ENCODE data around the gene PASK. TPM values are rescaled to one million over a fixed set of nuclear protein-coding genes. Genes with fewer than 3 reads are reported as not detected.

The PASK gene
- total RNA-seq, 4 donors from 2014 or later = 4.1 to 8.1 (median 5.9) TPM

GRCh38 chr2:241142063-241142462 is 7.2 kb downstream of the PASK start:
- Histone ChIP-seq H3K4me3 (no peak overlapping the region), H3K27me3 (no peaks in the 10 kb centered on the region), H3K36me3 (peaks cover 0 to 38% (median 4%) of the 10 kb centered on the region in 3 donors), H3K9me3 (no peaks in the 10 kb centered on the region), H3K27ac (no peak overlapping the region), H3K4me1 (no peaks in the 10 kb centered on the region)
- TF ChIP-seq EP300 (IDR thresholded peaks at IDR 0.05) (no peak), CTCF (IDR thresholded peaks at IDR 0.05) (no peak), POLR2A (IDR thresholded peaks at IDR 0.05) (no peak)
- DNase-seq (ENCODE audit: low spot score in 2 of 2) = no peak
- 93% methylated on average over 6 of the region's 6 CpGs for WGBS, 2 donors

- no peak for TF ChIP-seq CTCF (IDR thresholded peaks at IDR 0.05)
- TF ChIP-seq EP300 (IDR thresholded peaks at IDR 0.05) = no peak
- TF ChIP-seq POLR2A (IDR thresholded peaks at IDR 0.05) = no peak
- Histone ChIP-seq H3K4me1 (no peaks in the 10 kb centered on the region), H3K4me3 (no peak overlapping the region), H3K27ac (no peak overlapping the region), H3K27me3 (no peaks in the 10 kb centered on the region), H3K36me3 (peaks cover 0 to 46% (median 4%) of the 10 kb centered on the region in 3 donors), H3K9me3 (no peaks in the 10 kb centered on the region)
- DNase-seq (ENCODE audit: low spot score in 2 of 2) = no peak
- WGBS, 2 donors = 89 to 90% methylated on average over 14 of the region's 14 CpGs
Measured at GRCh38 chr2:241141214-241141770, 8.0 kb downstream of the PASK start.

GRCh38 chr2:241140445-241140840 is 8.8 kb downstream of the PASK start:
- Histone ChIP-seq H3K27ac (no peak overlapping the region), H3K9me3 (no peaks in the 10 kb centered on the region), H3K4me3 (no peak overlapping the region), H3K27me3 (no peaks in the 10 kb centered on the region), H3K36me3 (peaks cover 0 to 55% (median 4%) of the 10 kb centered on the region in 3 donors), H3K4me1 (no peaks in the 10 kb centered on the region)
- WGBS, 2 donors = 91 to 94% methylated on average over 10 of the region's 10 CpGs
- no peak for TF ChIP-seq EP300 (IDR thresholded peaks at IDR 0.05)
- TF ChIP-seq POLR2A (IDR thresholded peaks at IDR 0.05) = no peak
- TF ChIP-seq CTCF (IDR thresholded peaks at IDR 0.05) = no peak
- DNase-seq (ENCODE audit: low spot score in 2 of 2) = no peak

GRCh38 chr2:241139531-241140444 is 9.5 kb downstream of the PASK start:
- no peaks in the 10 kb centered on the region for H3K9me3 ChIP-seq
- no peak overlapping the region for H3K27ac ChIP-seq
- no peaks in the 10 kb centered on the region for H3K27me3 ChIP-seq
- H3K36me3 ChIP-seq = peaks cover 0 to 57% (median 4%) of the 10 kb centered on the region in 3 donors
- 84 to 86% methylated on average over 16 to 17 of the region's 24 CpGs for whole genome bisulfite sequencing, 2 donors
- H3K4me3 ChIP-seq = no peak overlapping the region
- H3K4me1 ChIP-seq = no peaks in the 10 kb centered on the region
- no peak for DNase-seq (ENCODE audit: low spot score in 2 of 2)
- no peak for TF ChIP-seq EP300 (IDR thresholded peaks at IDR 0.05)
- TF ChIP-seq POLR2A (IDR thresholded peaks at IDR 0.05) = no peak
- no peak for TF ChIP-seq CTCF (IDR thresholded peaks at IDR 0.05)

GRCh38 chr2:241138471-241138870 is 10.8 kb downstream of the PASK start:
- WGBS, 2 donors = 94 to 95% methylated on average over 16 of the region's 16 CpGs
- Histone ChIP-seq H3K27me3 (no peaks in the 10 kb centered on the region), H3K9me3 (no peaks in the 10 kb centered on the region), H3K27ac (no peak overlapping the region), H3K4me1 (no peaks in the 10 kb centered on the region), H3K4me3 (no peak overlapping the region), H3K36me3 (peaks cover 0 to 60% (median 4%) of the 10 kb centered on the region in 3 donors)
- no peak for DNase-seq (ENCODE audit: low spot score in 2 of 2)
- TF ChIP-seq CTCF (IDR thresholded peaks at IDR 0.05) = no peak
- no peak for TF ChIP-seq POLR2A (IDR thresholded peaks at IDR 0.05)
- TF ChIP-seq EP300 (IDR thresholded peaks at IDR 0.05) = no peak

Data from tibial nerve (tissue), 4 donors.